Tibial nerve (tissue), 4 donors: ENCODE results near the gene NEB.

Experiments
- EP300 ChIP-seq, 2 donors: sonication (generic); formaldehyde crosslinking; IDR thresholded peaks; one replicate each; pipeline ENCODE4 v1.6.1; 2017; ENCODE audit warnings: antibody characterized with exemption in 2 of 2, mild to moderate bottlenecking in 1 of 2
- POLR2A ChIP-seq, 2 donors: fragments of 450-650 bp; IDR thresholded peaks; one replicate each; pipeline ENCODE4 v1.6.1; 2017; ENCODE audit warnings: antibody characterized with exemption in 2 of 2, mild to moderate bottlenecking in 2 of 2, moderate library complexity in 2 of 2
- TF ChIP-seq, protein P1 (sequence below), 5 experiments: fragments of 200-600 bp in 3 of 5; fragments of 450-650 bp in 2 of 5; sonication (generic) in 3 of 5; IDR thresholded peaks; one replicate each; pipeline ENCODE4 v1.5.1; 2016 to 2019; ENCODE audit warnings: antibody characterized with exemption in 5 of 5, mild to moderate bottlenecking in 3 of 5, moderate library complexity in 2 of 5

DNA sequence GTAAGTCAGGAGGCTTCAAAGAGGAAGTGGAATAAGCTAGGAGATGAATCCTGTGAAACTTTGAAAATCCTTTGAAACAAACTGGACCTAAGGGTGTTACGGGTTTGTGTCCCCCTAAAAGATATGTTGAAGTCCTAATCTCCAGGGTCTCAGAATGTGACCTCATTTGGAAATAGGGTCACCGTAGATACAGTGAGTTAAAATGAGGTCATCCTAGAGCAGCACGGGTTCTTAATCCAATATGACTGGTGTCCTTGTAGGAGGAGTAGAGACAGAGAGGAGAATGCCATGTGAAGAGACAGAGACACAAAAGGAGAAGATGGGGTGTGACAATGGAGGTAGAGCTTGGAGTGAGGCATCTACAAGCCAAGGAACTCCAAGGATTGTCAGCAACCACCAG, 26.9 kb upstream of the NEB start:
- TF ChIP-seq, protein P1, sequence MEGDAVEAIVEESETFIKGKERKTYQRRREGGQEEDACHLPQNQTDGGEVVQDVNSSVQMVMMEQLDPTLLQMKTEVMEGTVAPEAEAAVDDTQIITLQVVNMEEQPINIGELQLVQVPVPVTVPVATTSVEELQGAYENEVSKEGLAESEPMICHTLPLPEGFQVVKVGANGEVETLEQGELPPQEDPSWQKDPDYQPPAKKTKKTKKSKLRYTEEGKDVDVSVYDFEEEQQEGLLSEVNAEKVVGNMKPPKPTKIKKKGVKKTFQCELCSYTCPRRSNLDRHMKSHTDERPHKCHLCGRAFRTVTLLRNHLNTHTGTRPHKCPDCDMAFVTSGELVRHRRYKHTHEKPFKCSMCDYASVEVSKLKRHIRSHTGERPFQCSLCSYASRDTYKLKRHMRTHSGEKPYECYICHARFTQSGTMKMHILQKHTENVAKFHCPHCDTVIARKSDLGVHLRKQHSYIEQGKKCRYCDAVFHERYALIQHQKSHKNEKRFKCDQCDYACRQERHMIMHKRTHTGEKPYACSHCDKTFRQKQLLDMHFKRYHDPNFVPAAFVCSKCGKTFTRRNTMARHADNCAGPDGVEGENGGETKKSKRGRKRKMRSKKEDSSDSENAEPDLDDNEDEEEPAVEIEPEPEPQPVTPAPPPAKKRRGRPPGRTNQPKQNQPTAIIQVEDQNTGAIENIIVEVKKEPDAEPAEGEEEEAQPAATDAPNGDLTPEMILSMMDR (IDR thresholded peaks at IDR 0.05): no peak
- no peak for TF ChIP-seq POLR2A (IDR thresholded peaks at IDR 0.05)
- no peak for TF ChIP-seq EP300 (IDR thresholded peaks at IDR 0.05)
